Stimulated activated CD4-positive, alpha-beta T cell treated with anti-CD3 and anti-CD28 coated beads, Interleukin-1b, Interleukin-23, amount 100 ng/mL, for 48 hours (primary cell): ENCODE measurements around the gene AMELX.

Experiments used
- DNase-seq: peaks from one replicate; pipeline ENCODE4 v3.0.0-alpha.2; 2020

AMELX gene

GRCh38 chrX:11293113-11293512 lies at the start of gene AMELX:
Gene AMELX, plus strand, starts transcription at chrX:11293413. Its CDS starts 1,376 bp downstream, at chrX:11294789.
- no peak for DNase-seq

GRCh38 chrX:11244636-11245035 lies 48.6 kb upstream of the AMELX start:
- DNase-seq, result no peak

DNA sequence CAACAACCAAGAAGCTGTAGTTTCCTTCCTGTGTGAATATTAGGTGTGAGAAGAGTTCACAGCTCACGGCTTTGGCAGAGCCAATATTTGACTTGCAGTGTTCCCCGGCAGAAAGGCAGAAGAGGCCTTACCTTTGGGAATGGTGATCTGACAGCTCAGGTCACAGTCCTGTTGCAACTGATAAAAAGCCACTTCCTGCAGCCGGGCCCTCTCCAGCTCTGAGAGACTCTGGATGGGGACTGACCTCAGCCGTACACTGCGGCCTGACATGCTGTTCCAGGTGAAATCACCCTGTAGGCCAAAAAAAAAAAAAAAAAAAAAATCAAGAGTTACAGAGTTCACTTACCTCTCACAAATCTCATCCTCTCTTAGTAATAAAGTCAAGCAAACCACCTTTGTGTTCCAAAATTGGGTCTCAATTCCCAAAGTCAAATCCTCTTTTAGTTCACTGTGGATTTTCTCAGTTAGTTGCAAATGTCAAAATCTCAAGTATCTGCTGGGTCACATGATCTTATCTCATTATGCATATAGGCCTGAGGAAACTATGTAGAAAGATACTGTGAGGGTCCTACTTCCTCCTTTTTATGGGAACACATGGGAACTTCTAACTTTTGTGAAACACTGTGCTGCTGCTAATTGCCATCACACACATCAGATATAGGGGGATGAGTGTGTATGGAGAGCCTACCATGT lies 38.6 kb upstream of the AMELX start:
- DNase-seq, result no peak

GRCh38 chrX:11257290-11257689 lies 35.9 kb upstream of the AMELX start:
- DNase-seq, result no peak

GRCh38 chrX:11257711-11258110 lies 35.5 kb upstream of the AMELX start:
- no peak for DNase-seq

- DNase-seq, result no peak
These were observed 33.8 kb upstream of the AMELX start for GRCh38 chrX:11259437-11259836.

DNA sequence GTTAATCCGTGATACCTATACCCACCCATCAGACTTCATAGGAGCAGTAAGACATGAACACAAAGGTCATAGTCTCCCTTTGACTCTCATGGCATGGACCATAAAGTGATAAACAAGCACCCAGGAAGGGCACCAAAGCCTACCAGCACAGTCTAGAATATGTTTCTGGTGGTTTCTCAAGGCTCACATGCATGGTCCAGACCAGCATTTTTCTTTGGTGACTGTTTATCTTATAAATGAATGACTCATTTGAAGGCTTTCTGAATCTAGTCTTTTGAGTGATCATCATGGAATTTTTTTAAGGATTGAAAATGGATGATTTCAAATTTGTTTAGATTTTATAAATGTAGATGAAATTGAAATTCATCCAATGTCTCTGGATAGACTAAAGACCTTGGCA lies 32.0 kb upstream of the AMELX start:
- no peak for DNase-seq

DNA sequence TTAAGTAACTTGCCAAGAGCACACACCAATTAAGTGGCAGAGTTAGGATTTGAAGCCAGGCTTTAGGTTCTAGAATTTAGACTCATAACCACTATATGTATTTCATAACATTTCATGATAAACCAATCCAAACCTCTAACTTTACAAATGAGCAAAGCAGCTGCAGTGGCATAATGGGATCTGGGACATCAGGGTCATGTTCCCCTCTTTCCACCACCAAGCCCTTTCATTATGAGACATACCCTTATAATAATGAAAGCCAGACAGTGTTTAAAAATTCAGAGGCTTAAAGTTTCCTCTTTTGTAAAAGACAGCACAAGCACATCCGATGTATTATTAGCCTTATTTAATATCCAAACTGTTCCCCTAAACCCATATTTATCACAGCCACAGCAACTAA lies 28.3 kb upstream of the AMELX start:
- no peak for DNase-seq

GRCh38 chrX:11265352-11265751 lies 27.9 kb upstream of the AMELX start:
- no peak for DNase-seq

DNA sequence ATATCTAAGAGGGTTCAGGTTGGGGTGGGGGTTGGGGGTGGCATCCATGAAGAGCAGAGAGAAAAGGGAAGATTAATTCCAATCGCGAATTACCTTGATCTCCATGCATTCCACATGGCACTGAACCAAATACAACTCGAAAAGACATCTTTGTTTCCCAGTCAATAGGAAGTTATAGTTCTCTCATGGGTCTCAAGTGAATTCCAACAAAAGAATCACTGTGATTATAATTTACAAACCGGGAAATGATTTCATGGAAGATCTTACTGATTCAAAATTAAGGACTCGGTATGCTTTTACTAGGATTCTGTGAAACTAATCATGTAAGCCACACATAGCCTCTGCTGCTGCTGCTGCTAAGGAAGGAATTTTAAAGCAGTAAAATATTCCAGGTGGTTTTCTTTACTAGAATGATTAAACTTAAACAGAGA lies 26.6 kb upstream of the AMELX start:
- no peak for DNase-seq

DNA sequence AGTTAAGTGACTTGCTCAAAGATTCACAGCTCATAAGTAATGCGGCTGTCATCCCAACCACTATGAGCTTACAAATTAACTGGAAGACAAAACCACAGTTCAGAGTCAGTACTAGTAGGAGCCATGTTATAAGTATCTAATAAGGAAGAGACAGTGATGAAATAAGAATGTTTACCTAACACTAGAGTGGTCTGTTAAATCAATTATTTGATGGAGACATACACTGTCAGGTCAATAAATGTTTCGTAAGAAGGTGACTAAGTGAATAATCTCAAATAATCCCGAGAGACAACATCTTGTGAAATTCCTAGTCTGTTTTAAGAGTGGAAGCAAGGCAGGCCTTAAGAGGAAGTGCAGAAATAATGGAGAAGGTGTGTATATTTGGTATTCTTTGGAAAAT lies 25.8 kb upstream of the AMELX start:
- DNase-seq, result no peak

GRCh38 chrX:11269006-11269405 lies 24.2 kb upstream of the AMELX start:
- DNase-seq, result no peak

- no peak for DNase-seq
These were observed 23.2 kb upstream of the AMELX start for GRCh38 chrX:11269996-11270395.

DNA sequence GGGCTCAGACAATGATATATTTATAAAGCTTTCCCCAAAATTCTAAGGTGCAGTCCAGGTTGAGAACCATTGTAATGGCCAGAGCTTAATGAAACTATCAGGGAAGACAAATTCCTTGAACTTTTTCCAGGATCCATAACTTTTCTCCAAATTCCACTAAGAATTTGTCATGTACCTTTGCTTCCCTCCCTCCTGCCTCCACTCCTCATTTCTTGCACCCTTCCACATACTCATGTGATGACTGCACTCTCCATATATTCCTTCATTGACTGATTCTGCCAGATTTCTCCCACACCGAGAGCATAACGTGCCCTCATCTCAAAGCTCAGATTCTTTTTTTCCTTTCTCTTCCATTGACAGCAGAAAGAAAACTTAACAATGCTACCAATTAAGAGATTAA lies 20.9 kb upstream of the AMELX start:
- no peak for DNase-seq

GRCh38 chrX:11272863-11273262 lies 20.4 kb upstream of the AMELX start:
- DNase-seq, result no peak

DNA sequence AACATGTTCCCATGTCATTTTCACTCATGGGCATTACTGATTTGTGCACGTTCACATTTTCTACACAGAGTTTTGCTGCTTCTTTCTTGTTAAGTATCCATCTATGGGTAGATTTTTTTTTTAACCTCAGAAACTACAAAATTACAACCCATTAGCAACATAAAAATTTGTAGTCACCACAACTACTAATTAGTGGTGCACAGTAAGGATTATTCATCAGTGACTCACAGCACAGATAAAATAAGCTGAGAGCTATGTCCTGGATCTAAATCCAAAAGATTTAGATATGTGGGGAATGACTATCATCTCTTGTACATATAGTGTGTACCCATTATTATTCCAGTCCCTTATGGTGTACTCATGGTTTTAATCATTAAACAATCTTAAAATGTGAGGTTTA lies 19.7 kb upstream of the AMELX start:
- DNase-seq, result no peak

DNA sequence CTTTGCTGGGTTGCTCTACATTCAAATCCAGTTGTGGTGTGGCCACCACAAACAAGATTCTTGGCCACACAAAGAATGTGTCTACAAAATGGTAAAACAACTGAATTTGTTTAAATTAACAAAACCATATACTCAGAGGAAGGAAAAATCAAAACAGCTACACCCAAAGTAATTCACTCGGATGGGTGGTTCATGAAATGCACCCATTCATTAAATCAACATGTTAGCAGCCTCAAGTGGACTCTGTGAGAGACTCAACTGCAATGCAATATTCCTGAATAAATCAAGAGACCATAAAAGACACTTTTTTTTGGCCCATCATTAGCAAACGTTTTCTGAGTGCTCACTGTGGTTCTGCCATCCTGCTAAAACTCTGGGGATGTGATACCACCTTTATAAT lies 11.2 kb upstream of the AMELX start:
- DNase-seq, result no peak

GRCh38 chrX:11285651-11286050 lies 7.6 kb upstream of the AMELX start:
- no peak for DNase-seq

GRCh38 chrX:11287505-11287904 lies 5.7 kb upstream of the AMELX start:
- DNase-seq, result no peak

DNA sequence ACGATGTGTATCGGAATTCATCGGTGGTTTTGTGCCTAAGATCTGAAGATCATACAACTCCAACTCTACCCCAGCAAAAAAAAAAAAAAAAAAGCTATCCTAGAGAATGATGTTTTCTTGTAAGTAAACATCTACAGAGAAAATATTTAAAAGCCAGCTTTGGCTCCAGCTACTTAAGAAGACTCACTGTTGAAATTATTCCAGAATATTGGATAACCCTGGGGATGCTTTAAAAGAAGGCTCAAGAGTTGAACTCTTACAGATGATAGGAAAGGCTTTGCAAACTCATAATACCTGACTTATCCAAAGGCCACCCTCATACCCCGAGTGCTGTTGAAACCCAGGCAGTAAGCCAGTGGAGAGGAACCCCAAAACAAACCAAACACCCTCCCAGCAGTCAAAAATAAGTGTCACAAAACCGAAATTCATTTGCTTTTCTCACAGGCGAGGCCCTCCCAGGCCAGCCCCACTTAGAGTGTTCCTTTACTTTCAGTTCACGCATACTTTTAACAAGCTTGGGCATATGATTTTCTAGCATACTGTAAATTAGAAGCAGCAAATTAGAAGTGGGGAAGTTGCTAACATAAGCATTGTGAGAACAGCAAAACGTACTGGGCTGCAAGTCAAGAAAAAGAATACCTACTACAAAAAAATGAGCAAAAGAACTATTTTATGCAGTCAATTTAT lies 2.7 kb upstream of the AMELX start:
- DNase-seq, result no peak

DNA sequence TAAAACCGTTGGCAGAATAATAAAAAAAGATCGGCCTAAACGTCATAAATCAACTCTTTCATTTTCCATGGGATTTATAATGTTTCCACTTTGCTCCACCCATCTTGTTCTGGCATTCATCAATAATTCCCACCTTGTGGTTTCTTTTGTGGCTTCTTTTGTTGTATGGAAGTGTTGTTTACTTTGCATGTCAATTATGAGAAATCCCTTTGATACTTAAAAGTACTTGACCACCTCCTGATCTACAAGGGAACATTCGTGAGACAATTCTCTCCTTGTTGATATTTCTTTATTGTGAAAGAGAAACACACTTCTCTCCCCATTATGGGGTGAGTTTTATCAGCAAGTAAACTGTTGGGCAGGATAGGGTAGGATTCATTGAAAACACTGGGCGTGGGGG lies 2.8 kb downstream of the AMELX start:
- DNase-seq, result no peak

GRCh38 chrX:11298600-11298999 lies 5.4 kb downstream of the AMELX start:
- DNase-seq, result no peak

DNA sequence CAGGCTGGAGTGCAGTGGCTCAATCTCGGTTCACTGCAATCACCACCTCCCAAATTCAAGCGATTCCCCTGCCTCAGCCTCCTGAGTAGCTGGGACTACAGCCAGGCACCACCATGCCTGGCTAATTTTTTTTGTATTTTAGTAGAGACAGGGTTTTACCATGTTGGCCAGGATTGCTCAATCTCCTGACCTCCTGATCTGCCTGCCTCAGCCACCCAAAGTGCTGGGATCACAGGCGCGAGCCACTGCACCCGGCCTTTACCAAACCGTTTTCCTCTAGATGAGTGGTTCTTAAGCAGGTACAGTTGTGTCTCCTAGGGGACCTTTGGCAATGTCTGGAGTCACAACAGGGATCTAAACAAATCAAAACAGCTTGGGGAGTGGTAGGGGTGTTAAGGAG lies 11.6 kb downstream of the AMELX start:
- DNase-seq, result no peak

- no peak for DNase-seq
These were observed 12.4 kb downstream of the AMELX start for GRCh38 chrX:11305641-11306040.

DNA sequence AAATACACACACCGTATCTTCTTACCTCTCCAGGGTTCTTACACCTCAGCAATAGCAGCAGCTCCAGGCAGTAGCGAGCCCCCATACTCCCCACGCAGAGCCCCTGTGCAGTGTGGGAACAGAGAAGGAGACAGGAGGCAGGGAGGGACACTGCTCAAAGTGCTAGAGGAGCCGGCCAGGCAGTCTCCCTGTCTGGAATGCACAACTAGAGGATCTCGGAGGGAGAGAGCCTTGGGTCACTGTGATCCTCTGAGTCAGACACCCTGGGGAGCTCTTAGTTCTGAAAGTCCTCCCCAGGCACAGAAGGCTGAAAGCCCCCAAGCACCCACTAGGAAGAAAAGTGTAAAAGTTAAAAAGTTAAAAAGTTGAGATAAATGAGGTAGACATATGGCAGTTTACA lies 16.0 kb downstream of the AMELX start:
- DNase-seq, result no peak
